Measurements from ENCODE around the gene SEPTIN1. TPM values are rescaled to one million over a fixed set of nuclear protein-coding genes. Genes with fewer than 3 reads are reported as not detected.
A peak's percentile ranks its signal among the peaks of the same experiment; 100 is the strongest.

Gene SEPTIN1
- polyA plus RNA-seq, 1 experiment: not detected

GRCh38 chr16:30371248-30371816 is 11.0 kb downstream of the SEPTIN1 start:
- POLR2A ChIA-PET: interaction anchor here (0.5 to 1.6 kb wide), 7 partner anchors 17 to 306 kb away, joined by 3 to 9 read pairs (median 4); partner anchors contain the start of genes ALDOA, CD2BP2, PRR14 and ZNF48
- CTCF ChIA-PET: interaction anchor here (1.0 to 1.5 kb wide), 3 partner anchors 34 to 244 kb away, joined by 3 to 9 read pairs (median 3); no protein-coding TSS in a partner anchor
- H3K4me3 ChIP-seq (ENCODE audit: low read depth, low read length): peak overlapping the region; percentile 69
- H3K27ac ChIP-seq (ENCODE audit: low read depth, low read length): peak overlapping the region; percentile 52
- no peak for DNase-seq (ENCODE audit: low read depth, low spot score)
- no peaks in the 10 kb centered on the region for H3K27me3 ChIP-seq (ENCODE audit: control insufficient read depth, insufficient read depth, low read length)
- TF ChIP-seq CTCF (IDR thresholded peaks at IDR 0.05; ENCODE audit: low read depth, low read length): no peak
- no peaks in the 10 kb centered on the region; the same call in 1 of the 2 replicates for H3K9me3 ChIP-seq (ENCODE audit: control insufficient read depth, insufficient read depth, low read length)

- DNase-seq (ENCODE audit: low read depth, low spot score): peak; percentile 100
- CTCF ChIA-PET: interaction anchor here (0.7 to 1.5 kb wide), 5 partner anchors 25 to 245 kb away, joined by 3 to 9 read pairs (median 3); partner anchors contain the start of gene ZNF48
- Histone ChIP-seq H3K27ac (ENCODE audit: low read depth, low read length) (peak within 1 kb of the TSS; percentile 52), H3K4me3 (ENCODE audit: low read depth, low read length) (peak within 1 kb of the TSS; percentile 85), H3K27me3 (ENCODE audit: control insufficient read depth, insufficient read depth, low read length) (no peaks in the 10 kb centered on the region), H3K9me3 (ENCODE audit: control insufficient read depth, insufficient read depth, low read length) (no peaks in the 10 kb centered on the region; the same call in 1 of the 2 replicates)
- TF ChIP-seq CTCF (IDR thresholded peaks at IDR 0.05; ENCODE audit: low read depth, low read length): peak; percentile 36
- POLR2A ChIA-PET: interaction anchor here (0.6 to 1.6 kb wide), 9 partner anchors 16 to 1393 kb away, joined by 3 to 9 read pairs (median 3); partner anchors contain the start of genes ALDOA, CD2BP2, PRR14 and ZNF48
These were observed 11.7 kb downstream of the SEPTIN1 start, which contains the start of gene TBC1D10B for GRCh38 chr16:30370456-30371247. Gene TBC1D10B (minus strand): TSS chr16:30370494. CDS start chr16:30370183, 311 bp downstream.

- Histone ChIP-seq H3K4me3 (ENCODE audit: low read depth, low read length) (peak overlapping the region; percentile 85), H3K9me3 (ENCODE audit: control insufficient read depth, insufficient read depth, low read length) (no peaks in the 10 kb centered on the region; the same call in 1 of the 2 replicates), H3K27me3 (ENCODE audit: control insufficient read depth, insufficient read depth, low read length) (no peaks in the 10 kb centered on the region), H3K27ac (ENCODE audit: low read depth, low read length) (no peak overlapping the region)
- TF ChIP-seq CTCF (IDR thresholded peaks at IDR 0.05; ENCODE audit: low read depth, low read length): no peak
- POLR2A ChIA-PET: interaction anchor here (0.6 to 1.8 kb wide), 4 partner anchors 8 to 1393 kb away, joined by 3 to 9 read pairs (median 4); partner anchors contain the start of gene CD2BP2
- no peak for DNase-seq (ENCODE audit: low read depth, low spot score)
- CTCF ChIA-PET: no interaction called here
These were observed 12.4 kb downstream of the SEPTIN1 start for GRCh38 chr16:30369938-30370455.

- ChIA-PET POLR2A (interaction anchor here (0.8 to 1.8 kb wide), 3 partner anchors 9 to 34 kb away, joined by 3 to 9 read pairs (median 4); partner anchors contain the start of gene CD2BP2), CTCF (interaction anchor here (1.0 kb wide), 1 partner anchor 278 kb away, joined by 3 read pairs; the partner anchor contains the start of gene TBX6)
- H3K27ac ChIP-seq (ENCODE audit: low read depth, low read length): peak overlapping the region; percentile 21
- no peaks in the 10 kb centered on the region; the same call in 1 of the 2 replicates for H3K9me3 ChIP-seq (ENCODE audit: control insufficient read depth, insufficient read depth, low read length)
- TF ChIP-seq CTCF (IDR thresholded peaks at IDR 0.05; ENCODE audit: low read depth, low read length): no peak
- DNase-seq (ENCODE audit: low read depth, low spot score): no peak
- H3K4me3 ChIP-seq (ENCODE audit: low read depth, low read length): peak overlapping the region; percentile 85
- H3K27me3 ChIP-seq (ENCODE audit: control insufficient read depth, insufficient read depth, low read length): no peaks in the 10 kb centered on the region
These were observed 13.0 kb downstream of the SEPTIN1 start for GRCh38 chr16:30369091-30369937.

Measured in AG04450 (cell line).